HCT116 (cell line): ENCODE results near the gene TXNDC16. TPM values are rescaled to one million over a fixed set of nuclear protein-coding genes. Genes with fewer than 3 reads are reported as not detected.

Experiments used
- ATAC-seq: fragments of 200-7000 bp; cut with Tn5 transposase; 2 replicates; pipeline ENCODE4 v1.9.1; 2020; ENCODE audit warnings: mild to moderate bottlenecking, moderate library complexity
- BruUV-seq: library from RNA; stranded (reverse); fragments of 400-500 nt; replicated peaks from 2 replicates; lab custom pipeline; 2021; lab: Mats Ljungman, UMichigan
- CTCF ChIA-PET: fragments of 300-600 bp; sonication (Branson Sonifier 250); formaldehyde crosslinking; loops from one replicate; lab custom pipeline; 2021; ENCODE audit warnings: antibody characterized with exemption; lab: Charles Lee
- POLR2A ChIA-PET: fragments of 300-600, 350-600 bp; sonication (Branson Sonifier 250); formaldehyde crosslinking; loops from one replicate; lab custom pipeline; 2021; ENCODE audit warnings: antibody characterized with exemption; lab: Charles Lee
- RAD21 ChIA-PET, 2 experiments: fragments of 300-600 bp; sonication (Branson Sonifier 250); formaldehyde crosslinking; loops; one replicate each; lab custom pipeline; 2023; ENCODE audit warnings: low total read pairs in 2 of 2; ENCODE audit not compliant: uncharacterized antibody in 2 of 2, unreplicated experiment in 2 of 2, low non-redundant PET in 1 of 2; lab: Charles Lee
- DNase-seq: peaks from one replicate; pipeline ENCODE4 v3.0.0-alpha.2; 2010; ENCODE audit warnings: low read depth, low spot score
- H2AFZ ChIP-seq: fragments of 200-600 bp; shearing (Covaris generic), sonication (generic); 2 replicates; pipeline ENCODE4 v1.6.1; 2017; ENCODE audit warnings: low read depth, mixed run types, mixed read lengths, antibody characterized with exemption, low read length; ENCODE audit not compliant: poor library complexity, severe bottlenecking
- H3K27ac ChIP-seq: 2 replicates; pipeline ENCODE4 v1.5.1; 2012; ENCODE audit warnings: low read depth, low read length
- H3K27me3 ChIP-seq: fragments of 200-600 bp; sonication (generic); 2 replicates; pipeline ENCODE4 v1.6.1; 2016; ENCODE audit warnings: mixed run types, low read length, mixed read lengths; ENCODE audit not compliant: insufficient read depth
- H3K36me3 ChIP-seq, 2 experiments: fragments of 200-500 bp in 1 of 2; fragments of 200-600 bp in 1 of 2; sonication (Bioruptor generic) in 1 of 2; sonication (generic) in 1 of 2; 2 replicates each; pipeline versions ENCODE4 v1.5.1 to v1.6.1; 2014 to 2016; ENCODE audit warnings: low read length in 2 of 2, inconsistent platforms in 1 of 2, mixed read lengths in 1 of 2, mixed run types in 1 of 2; ENCODE audit not compliant: insufficient read depth in 2 of 2, control insufficient read depth in 1 of 2
- H3K4me1 ChIP-seq, 2 experiments: fragments of 200-600 bp in 1 of 2; sonication (generic) in 1 of 2; 2 replicates each; pipeline versions ENCODE4 v1.5.1 to v1.6.1; 2012 to 2017; ENCODE audit warnings: low read length in 2 of 2, inconsistent platforms in 1 of 2, mild to moderate bottlenecking in 1 of 2, mixed read lengths in 1 of 2, mixed run types in 1 of 2, moderate library complexity in 1 of 2; ENCODE audit not compliant: insufficient read depth in 2 of 2, control insufficient read depth in 1 of 2
- H3K4me2 ChIP-seq: fragments of 200-600 bp; sonication (generic); 2 replicates; pipeline ENCODE4 v1.6.1; 2017; ENCODE audit warnings: mixed run types, low read length, mixed read lengths
- H3K4me3 ChIP-seq, 2 experiments: fragments of 200-600 bp in 1 of 2; sonication (generic) in 1 of 2; replicated peaks in 1 of 2; 2 replicates each; pipeline ENCODE4 v1.5.1; 2011 to 2016; ENCODE audit warnings: low read length in 2 of 2, control low read depth in 1 of 2, low read depth in 1 of 2, mild to moderate bottlenecking in 1 of 2, mixed read lengths in 1 of 2, mixed run types in 1 of 2
- H3K79me2 ChIP-seq: fragments of 200-600 bp; sonication (generic); 2 replicates; pipeline ENCODE4 v1.6.1; 2017; ENCODE audit warnings: mild to moderate bottlenecking, mixed run types, low read length, moderate library complexity, mixed read lengths; ENCODE audit not compliant: insufficient read depth
- H3K9ac ChIP-seq: fragments of 200-600 bp; sonication (generic); 2 replicates; pipeline ENCODE4 v1.6.1; 2016; ENCODE audit warnings: low read length, mixed read lengths
- H3K9me2 ChIP-seq: fragments of 200-600 bp; sonication (generic), shearing (Covaris generic); 2 replicates; pipeline ENCODE4 v1.6.1; 2017; ENCODE audit warnings: mixed run types, mild to moderate bottlenecking, moderate library complexity; ENCODE audit not compliant: insufficient read depth
- H3K9me3 ChIP-seq, 2 experiments: fragments of 200-500 bp in 1 of 2; fragments of 200-600 bp in 1 of 2; sonication (Bioruptor generic) in 1 of 2; sonication (generic) in 1 of 2; 2 replicates each; pipeline ENCODE4 v1.6.1; 2014 to 2017; ENCODE audit warnings: low read length in 2 of 2, mixed read lengths in 2 of 2, inconsistent platforms in 1 of 2, low read depth in 1 of 2, mild to moderate bottlenecking in 1 of 2, mixed run types in 1 of 2, moderate library complexity in 1 of 2; ENCODE audit not compliant: control insufficient read depth in 1 of 2, insufficient read depth in 1 of 2
- H4K20me1 ChIP-seq: fragments of 200-600 bp; sonication (generic), shearing (Covaris generic); 2 replicates; pipeline ENCODE4 v1.6.1; 2017; ENCODE audit warnings: mixed run types, mild to moderate bottlenecking, moderate library complexity; ENCODE audit not compliant: insufficient read depth
- EZH2 ChIP-seq: fragments of 200-600 bp; sonication (generic); IDR thresholded peaks from 2 replicates; pipeline ENCODE4 v1.6.1; 2017; ENCODE audit warnings: antibody characterized with exemption, mixed run types
- FOSL1 ChIP-seq: IDR thresholded peaks from 2 replicates; pipeline ENCODE4 v1.6.1; 2012; ENCODE audit warnings: low read depth
- RAD21 ChIP-seq: IDR thresholded peaks from 2 replicates; pipeline ENCODE4 v1.6.1; 2012; ENCODE audit warnings: low read depth, mild to moderate bottlenecking
- YY1 ChIP-seq: IDR thresholded peaks from 2 replicates; pipeline ENCODE4 v1.6.1; 2011; ENCODE audit warnings: low read length, low read depth, moderate library complexity, mild to moderate bottlenecking; ENCODE audit not compliant: insufficient replicate concordance; ENCODE audit errors: extremely low read depth
- intact Hi-C: fragments of 100-400 bp; cut with micrococcal nuclease; formaldehyde crosslinking; loops from 2 replicates; pipeline ENCODE4 v1.10.0; 2022
- total RNA-seq: library from RNA; stranded (reverse); gene quantifications from one replicate; pipeline ENCODE4 v1.2.1, GENCODE V29; 2021; ENCODE audit not compliant: unreplicated experiment
- TF ChIP-seq, protein P1 (sequence below), 3 experiments: fragments of 200-600 bp in 1 of 3; sonication (generic) in 1 of 3; IDR thresholded peaks in 2 of 3; conservative IDR thresholded peaks in 1 of 3; 2 replicates each; pipeline ENCODE4 v1.5.1; 2012 to 2017; ENCODE audit warnings: low read depth in 2 of 3, low read length in 2 of 3, antibody characterized with exemption in 1 of 3, borderline replicate concordance in 1 of 3, control low read depth in 1 of 3, mild to moderate bottlenecking in 1 of 3, mixed read lengths in 1 of 3, mixed run types in 1 of 3, moderate library complexity in 1 of 3; ENCODE audit not compliant: insufficient read depth in 1 of 3

The TXNDC16 gene
- total RNA-seq, 1 experiment from 2014 or later, result 2.7 TPM

DNA sequence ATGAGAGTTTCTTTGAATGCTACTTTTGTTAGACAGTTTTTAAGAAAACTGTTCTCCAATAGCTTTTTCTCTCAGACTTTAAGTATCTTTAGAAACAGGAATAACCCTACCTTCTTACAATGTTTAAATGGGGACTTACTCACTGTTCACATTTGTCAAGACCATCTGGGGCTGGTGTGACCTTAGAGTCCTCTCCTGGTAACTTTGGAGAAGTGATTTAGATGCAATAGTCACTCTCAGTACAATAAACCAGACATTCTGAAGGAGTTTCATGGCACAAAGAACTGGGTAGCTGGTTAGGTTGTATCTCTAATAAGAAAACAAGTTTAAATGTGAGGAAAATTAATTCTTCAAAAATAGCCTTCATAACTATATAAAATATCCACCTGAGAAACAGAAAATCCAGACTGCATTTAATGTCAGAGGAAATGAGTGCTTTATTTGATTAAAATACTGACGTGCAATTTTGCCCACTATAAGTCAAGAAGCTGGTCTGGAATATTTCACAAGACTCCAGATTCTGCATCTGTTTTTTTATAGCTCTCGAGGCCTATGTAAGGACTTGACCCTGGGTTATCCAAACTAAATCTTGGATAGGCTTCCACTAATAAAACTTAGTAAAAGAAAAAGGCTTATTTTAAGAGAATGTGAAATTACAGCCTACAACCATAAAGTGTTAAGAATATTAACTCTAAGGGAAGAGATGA is 129.5 kb downstream of the TXNDC16 start (continued):
- TF ChIP-seq YY1, result no peak

DNA sequence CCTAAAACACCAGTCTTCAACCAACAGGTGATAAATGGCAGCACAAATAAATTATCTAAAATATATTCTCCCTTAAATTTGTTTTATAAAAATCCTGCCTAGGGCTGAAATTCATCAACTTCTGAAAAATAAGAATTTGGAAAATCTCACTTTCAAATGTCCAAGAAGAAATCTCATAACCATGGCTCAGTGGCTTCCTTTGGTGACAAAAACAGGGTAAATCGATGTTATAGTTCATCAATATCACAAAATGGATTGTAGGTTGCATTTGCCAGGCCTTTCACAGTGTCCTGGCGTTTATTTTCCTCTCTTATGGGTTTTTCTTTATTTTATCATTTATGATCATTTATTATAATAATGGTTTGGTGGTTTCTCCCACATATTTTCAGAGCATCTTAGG is 135.2 kb downstream of the TXNDC16 start:
- H3K9ac ChIP-seq, result no peak overlapping the region
- no peaks in the 10 kb centered on the region for H3K36me3 ChIP-seq
- H3K4me1 ChIP-seq, result no peaks in the 10 kb centered on the region
- H2AFZ ChIP-seq, result no peak overlapping the region
- no peak for ATAC-seq
- H3K4me2 ChIP-seq, result no peak overlapping the region
- intact Hi-C loops, result no loop called here
- H3K27me3 ChIP-seq, result no peaks in the 10 kb centered on the region
- no peaks in the 10 kb centered on the region for H4K20me1 ChIP-seq
- no TSS peak for BruUV-seq
- ChIA-PET POLR2A (no interaction called here), CTCF (no interaction called here), RAD21 (no interaction called here)
- no peak overlapping the region for H3K27ac ChIP-seq
- TF ChIP-seq EZH2, result no peak
- TF ChIP-seq FOSL1, result no peak
- TF ChIP-seq, protein P1, sequence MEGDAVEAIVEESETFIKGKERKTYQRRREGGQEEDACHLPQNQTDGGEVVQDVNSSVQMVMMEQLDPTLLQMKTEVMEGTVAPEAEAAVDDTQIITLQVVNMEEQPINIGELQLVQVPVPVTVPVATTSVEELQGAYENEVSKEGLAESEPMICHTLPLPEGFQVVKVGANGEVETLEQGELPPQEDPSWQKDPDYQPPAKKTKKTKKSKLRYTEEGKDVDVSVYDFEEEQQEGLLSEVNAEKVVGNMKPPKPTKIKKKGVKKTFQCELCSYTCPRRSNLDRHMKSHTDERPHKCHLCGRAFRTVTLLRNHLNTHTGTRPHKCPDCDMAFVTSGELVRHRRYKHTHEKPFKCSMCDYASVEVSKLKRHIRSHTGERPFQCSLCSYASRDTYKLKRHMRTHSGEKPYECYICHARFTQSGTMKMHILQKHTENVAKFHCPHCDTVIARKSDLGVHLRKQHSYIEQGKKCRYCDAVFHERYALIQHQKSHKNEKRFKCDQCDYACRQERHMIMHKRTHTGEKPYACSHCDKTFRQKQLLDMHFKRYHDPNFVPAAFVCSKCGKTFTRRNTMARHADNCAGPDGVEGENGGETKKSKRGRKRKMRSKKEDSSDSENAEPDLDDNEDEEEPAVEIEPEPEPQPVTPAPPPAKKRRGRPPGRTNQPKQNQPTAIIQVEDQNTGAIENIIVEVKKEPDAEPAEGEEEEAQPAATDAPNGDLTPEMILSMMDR (IDR thresholded peaks at IDR 0.05 in 2 of 3, conservative IDR thresholded peaks at IDR 0.05 in 1 of 3; ENCODE audit: borderline replicate concordance in 1 of 3, insufficient read depth in 1 of 3, low read depth in 2 of 3, low read length in 2 of 3), result peak in 1 of 3 experiments; percentile 17; a peak in 1 of 6 replicates
- TF ChIP-seq RAD21, result peak; percentile 40
- H3K79me2 ChIP-seq, result no peaks in the 10 kb centered on the region
- no peak for DNase-seq
- no peak overlapping the region for H3K4me3 ChIP-seq
- H3K9me2 ChIP-seq, result no peaks in the 10 kb centered on the region
- H3K9me3 ChIP-seq, result no peaks in the 10 kb centered on the region
